GM12801 (cell line): ENCODE results near the gene PNPLA3.

Source experiments
- CTCF ChIP-seq: IDR thresholded peaks from one replicate; pipeline ENCODE4 v1.5.1; 2011; ENCODE audit warnings: control low read depth; ENCODE audit not compliant: insufficient read length; ENCODE audit errors: extremely low read depth

Gene PNPLA3

GRCh38 chr22:43985532-43985931 is 61.9 kb downstream of the PNPLA3 start:
- TF ChIP-seq CTCF: no peak

DNA sequence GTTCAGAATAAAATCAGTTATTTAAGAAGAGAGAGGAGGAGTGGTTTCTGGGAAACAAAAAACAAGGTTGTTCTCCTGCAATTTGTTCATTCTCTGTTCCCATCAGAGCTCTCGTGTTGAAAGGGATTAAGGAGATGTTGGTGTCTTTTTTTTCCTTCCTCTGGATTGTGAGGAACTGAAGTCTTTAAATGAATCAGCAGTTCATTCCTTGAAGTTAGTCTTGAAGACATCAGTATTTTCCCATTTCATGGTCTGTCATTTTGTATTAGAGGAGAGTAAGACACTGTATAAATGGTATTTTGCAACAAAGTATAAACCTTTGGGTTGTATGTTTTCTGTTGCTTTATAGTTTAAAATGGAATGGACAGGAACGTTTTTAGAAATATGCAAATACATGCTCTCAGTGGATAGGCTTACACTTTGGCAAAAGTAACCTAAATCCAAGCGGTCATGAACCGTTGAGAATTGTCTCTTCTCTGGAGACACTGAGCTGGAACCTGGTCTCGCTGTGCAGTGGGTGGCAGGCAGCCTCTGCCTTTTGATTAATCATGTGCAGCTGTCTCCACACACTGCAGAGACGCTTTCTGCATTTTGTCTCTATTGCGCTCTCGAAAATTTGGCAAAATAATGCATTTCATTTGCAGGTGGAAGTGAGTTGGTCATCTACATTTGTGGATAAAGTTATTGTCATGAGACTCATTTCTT is 64.7 kb downstream of the PNPLA3 start:
- TF ChIP-seq CTCF: no peak

GRCh38 chr22:43988960-43989359 is 65.4 kb downstream of the PNPLA3 start:
- TF ChIP-seq CTCF: no peak

GRCh38 chr22:43990044-43990443 is 66.4 kb downstream of the PNPLA3 start:
- no peak for TF ChIP-seq CTCF

GRCh38 chr22:43991316-43992020 is 67.9 kb downstream of the PNPLA3 start:
- TF ChIP-seq CTCF: no peak

DNA sequence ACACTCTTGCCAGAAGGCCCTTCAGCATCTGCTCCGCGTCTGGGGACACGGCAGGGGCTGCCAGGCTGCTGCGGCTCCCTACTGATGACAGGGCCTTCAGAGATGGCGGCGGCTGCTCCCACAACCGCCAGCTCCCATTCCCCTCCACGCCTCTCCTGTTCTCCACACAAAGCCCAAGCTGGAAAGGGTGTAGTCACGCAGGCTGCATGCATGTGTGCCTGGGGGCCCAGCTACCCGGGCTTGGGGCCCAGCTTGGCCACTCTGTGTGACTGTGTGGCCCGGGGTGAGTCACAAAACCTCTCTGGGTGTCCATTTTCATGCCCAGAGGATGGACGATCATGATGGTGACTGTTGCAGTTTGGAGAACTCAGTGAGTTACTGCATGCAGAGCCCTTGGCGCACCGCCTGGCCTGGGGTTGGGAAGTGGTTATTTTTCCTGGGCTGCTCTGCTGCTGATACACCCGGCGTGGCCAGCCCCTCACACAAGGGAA is 68.8 kb downstream of the PNPLA3 start:
- TF ChIP-seq CTCF: no peak

DNA sequence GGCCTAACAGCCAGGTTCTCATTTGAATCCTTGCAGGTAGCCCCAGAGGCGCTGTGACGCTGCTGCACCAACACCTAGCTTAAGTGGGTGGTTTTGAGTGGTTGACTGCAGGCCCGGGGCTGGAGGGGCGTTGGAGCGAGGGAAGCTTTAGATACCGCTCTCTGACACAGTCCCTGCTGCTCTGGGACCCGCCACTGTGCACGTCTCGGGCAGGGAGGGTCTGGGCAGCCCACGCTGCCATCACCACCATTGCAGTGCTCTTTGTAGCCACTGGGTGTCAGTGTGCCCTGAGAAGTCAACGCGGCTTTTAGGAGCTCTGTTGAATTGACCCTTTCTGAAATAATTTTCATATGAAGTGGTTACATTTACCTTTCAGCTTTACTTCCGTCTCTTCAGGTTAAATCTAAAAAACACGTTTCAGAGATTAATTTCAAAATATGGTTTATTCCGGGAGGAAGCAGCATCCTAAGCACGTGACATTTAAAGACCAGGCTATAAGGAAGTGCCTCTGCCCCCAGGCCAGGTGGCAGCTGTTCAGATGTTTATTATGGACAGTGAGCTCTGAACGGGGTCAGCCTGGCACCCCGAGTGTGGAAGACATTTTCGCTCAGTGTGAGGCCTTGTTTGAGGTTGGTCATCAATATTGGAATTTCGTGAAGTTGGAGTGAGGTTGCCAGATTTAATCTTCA is 69.6 kb downstream of the PNPLA3 start:
- peak; percentile 61 for TF ChIP-seq CTCF
